ENCODE data around the gene PNMA6F.
"Not testable (repeated sequence)": the region's sequence is repeated elsewhere in the genome, so short reads cannot be mapped to it uniquely, and the experiment has no call there.

Gene PNMA6F

GRCh38 chrX:153281784-153282183 lies 39.8 kb downstream of the PNMA6F start:
- not testable (repeated sequence) for H3K27me3 ChIP-seq (ENCODE audit: low read length)

DNA sequence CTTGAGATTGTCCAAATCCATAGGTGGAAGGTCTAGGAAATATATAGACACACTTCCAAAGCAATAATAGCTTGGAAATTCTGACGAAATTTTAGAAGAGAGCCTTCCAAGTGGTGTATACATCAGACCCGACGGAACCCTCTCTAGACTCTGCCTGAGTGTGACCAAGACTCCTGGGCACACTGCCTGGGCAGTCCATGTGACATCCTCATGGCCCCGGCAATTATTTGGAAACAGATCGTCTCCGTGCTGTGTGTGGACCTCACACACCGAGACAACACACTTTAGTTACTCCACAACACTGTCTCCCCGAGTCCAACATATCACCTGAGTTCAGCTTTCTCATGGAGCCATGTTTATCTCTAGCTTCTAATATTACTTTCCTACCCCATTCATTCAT lies 42.3 kb downstream of the PNMA6F start:
- H3K4me2 ChIP-seq (ENCODE audit: low read depth, low read length, poor library complexity, severe bottlenecking); H3K27ac ChIP-seq (ENCODE audit: low read depth, low read length); H3K27me3 ChIP-seq (ENCODE audit: low read length); H3K9ac ChIP-seq (ENCODE audit: low read length); H4K20me1 ChIP-seq (ENCODE audit: low read depth, low read length); H3K9me2 ChIP-seq (replicated peaks; ENCODE audit: insufficient read depth, low read length); H3K79me2 ChIP-seq (ENCODE audit: insufficient read depth, low read length); H3F3A ChIP-seq (ENCODE audit: insufficient read depth); H3K4me3 ChIP-seq (ENCODE audit: insufficient read depth, low read length, poor library complexity, severe bottlenecking); H3K36me3 ChIP-seq (ENCODE audit: low read length); H2AFZ ChIP-seq (ENCODE audit: low read depth, low read length, severe bottlenecking); H3K9me3 ChIP-seq (ENCODE audit: insufficient read depth, low read length): not testable (repeated sequence)

More at GRCh38 chrX:153281784-153282183, 39.8 kb downstream of the PNMA6F start:
- H3K36me3 ChIP-seq (ENCODE audit: low read length); H3K4me2 ChIP-seq (ENCODE audit: low read depth, low read length, poor library complexity, severe bottlenecking); H2AFZ ChIP-seq (ENCODE audit: low read depth, low read length, severe bottlenecking); H3K27ac ChIP-seq (ENCODE audit: low read depth, low read length); H4K20me1 ChIP-seq (ENCODE audit: low read depth, low read length); H3K79me2 ChIP-seq (ENCODE audit: insufficient read depth, low read length); H3F3A ChIP-seq (ENCODE audit: insufficient read depth); H3K9me2 ChIP-seq (replicated peaks; ENCODE audit: insufficient read depth, low read length); H3K9me3 ChIP-seq (ENCODE audit: insufficient read depth, low read length); H3K4me3 ChIP-seq (ENCODE audit: insufficient read depth, low read length, poor library complexity, severe bottlenecking); H3K9ac ChIP-seq (ENCODE audit: low read length): not testable (repeated sequence)

DNA sequence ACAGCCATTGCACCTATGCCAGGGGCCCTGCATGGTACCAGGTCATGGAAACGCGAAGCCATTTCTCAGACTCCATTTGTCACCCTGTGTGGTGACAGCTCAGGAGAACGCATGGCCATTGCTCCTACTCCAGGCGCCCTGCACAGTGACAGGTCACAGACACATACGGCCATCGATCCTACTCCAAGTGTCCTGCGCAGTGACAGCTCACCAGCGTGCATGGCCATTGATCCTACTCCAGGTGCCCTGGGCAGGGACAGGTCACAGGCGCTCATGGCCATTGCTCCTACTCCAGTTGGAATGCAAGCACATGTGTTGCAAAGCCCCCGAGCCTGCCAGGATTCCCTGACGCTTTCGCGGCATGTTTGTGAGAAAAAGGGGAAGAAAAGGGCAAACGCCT lies 45.5 kb downstream of the PNMA6F start:
- H4K20me1 ChIP-seq (ENCODE audit: low read depth, low read length); H2AFZ ChIP-seq (ENCODE audit: low read depth, low read length, severe bottlenecking); H3K9me2 ChIP-seq (replicated peaks; ENCODE audit: insufficient read depth, low read length); H3K36me3 ChIP-seq (ENCODE audit: low read length); H3K27ac ChIP-seq (ENCODE audit: low read depth, low read length); H3K9ac ChIP-seq (ENCODE audit: low read length); H3F3A ChIP-seq (ENCODE audit: insufficient read depth); H3K9me3 ChIP-seq (ENCODE audit: insufficient read depth, low read length); H3K27me3 ChIP-seq (ENCODE audit: low read length); H3K4me3 ChIP-seq (ENCODE audit: insufficient read depth, low read length, poor library complexity, severe bottlenecking); H3K79me2 ChIP-seq (ENCODE audit: insufficient read depth, low read length); H3K4me2 ChIP-seq (ENCODE audit: low read depth, low read length, poor library complexity, severe bottlenecking): not testable (repeated sequence)

- not testable (repeated sequence) for H3F3A ChIP-seq (ENCODE audit: insufficient read depth); H3K27me3 ChIP-seq (ENCODE audit: low read length)
Observed at GRCh38 chrX:153275418-153275817, 46.1 kb downstream of the PNMA6F start.

GRCh38 chrX:153272584-153272983 lies 49.0 kb downstream of the PNMA6F start:
- H3K36me3 ChIP-seq (ENCODE audit: low read length) = not testable (repeated sequence)

More at GRCh38 chrX:153275418-153275817, 46.1 kb downstream of the PNMA6F start:
- H3K4me3 ChIP-seq (ENCODE audit: insufficient read depth, low read length, poor library complexity, severe bottlenecking); H3K36me3 ChIP-seq (ENCODE audit: low read length); H3K9ac ChIP-seq (ENCODE audit: low read length); H4K20me1 ChIP-seq (ENCODE audit: low read depth, low read length); H3K4me2 ChIP-seq (ENCODE audit: low read depth, low read length, poor library complexity, severe bottlenecking); H3K79me2 ChIP-seq (ENCODE audit: insufficient read depth, low read length); H3K27ac ChIP-seq (ENCODE audit: low read depth, low read length); H2AFZ ChIP-seq (ENCODE audit: low read depth, low read length, severe bottlenecking); H3K9me2 ChIP-seq (replicated peaks; ENCODE audit: insufficient read depth, low read length); H3K9me3 ChIP-seq (ENCODE audit: insufficient read depth, low read length): not testable (repeated sequence)

GRCh38 chrX:153272070-153272469 lies 49.5 kb downstream of the PNMA6F start:
- H2AFZ ChIP-seq (ENCODE audit: low read depth, low read length, severe bottlenecking); H3K9me3 ChIP-seq (ENCODE audit: insufficient read depth, low read length); H3K9me2 ChIP-seq (replicated peaks; ENCODE audit: insufficient read depth, low read length); H4K20me1 ChIP-seq (ENCODE audit: low read depth, low read length); H3F3A ChIP-seq (ENCODE audit: insufficient read depth); H3K36me3 ChIP-seq (ENCODE audit: low read length); H3K79me2 ChIP-seq (ENCODE audit: insufficient read depth, low read length); H3K27ac ChIP-seq (ENCODE audit: low read depth, low read length); H3K4me3 ChIP-seq (ENCODE audit: insufficient read depth, low read length, poor library complexity, severe bottlenecking); H3K27me3 ChIP-seq (ENCODE audit: low read length); H3K4me2 ChIP-seq (ENCODE audit: low read depth, low read length, poor library complexity, severe bottlenecking); H3K9ac ChIP-seq (ENCODE audit: low read length): not testable (repeated sequence)

More at GRCh38 chrX:153272584-153272983, 49.0 kb downstream of the PNMA6F start:
- not testable (repeated sequence) for H3K4me3 ChIP-seq (ENCODE audit: insufficient read depth, low read length, poor library complexity, severe bottlenecking); H3K27me3 ChIP-seq (ENCODE audit: low read length); H3K79me2 ChIP-seq (ENCODE audit: insufficient read depth, low read length); H3K4me2 ChIP-seq (ENCODE audit: low read depth, low read length, poor library complexity, severe bottlenecking); H3K9me2 ChIP-seq (replicated peaks; ENCODE audit: insufficient read depth, low read length); H3K9me3 ChIP-seq (ENCODE audit: insufficient read depth, low read length); H3K27ac ChIP-seq (ENCODE audit: low read depth, low read length); H3F3A ChIP-seq (ENCODE audit: insufficient read depth); H4K20me1 ChIP-seq (ENCODE audit: low read depth, low read length); H2AFZ ChIP-seq (ENCODE audit: low read depth, low read length, severe bottlenecking); H3K9ac ChIP-seq (ENCODE audit: low read length)
